ENCODE results near the gene GAGE10. TPM values are rescaled to one million over a fixed set of nuclear protein-coding genes. Genes with fewer than 3 reads are reported as not detected.

GAGE10 gene
- total RNA-seq, result not detected in 2 replicates

GRCh38 chrX:49303346-49303745 is at the start of gene GAGE10:
TSS of gene GAGE10 (plus strand) at chrX:49303646. CDS start at chrX:49304860, 1,214 bp downstream.

GRCh38 chrX:49264460-49264859 is 39.0 kb upstream of the GAGE10 start, which contains the start of gene FOXP3:
TSS of gene FOXP3 (minus strand) at chrX:49264710. CDS start at chrX:49258505, 6,205 bp downstream.

GRCh38 chrX:49269767-49270248 is 33.6 kb upstream of the GAGE10 start, which contains the start of gene PPP1R3F:
TSS of gene PPP1R3F (plus strand) at chrX:49269793. CDS start at chrX:49269870, 77 bp downstream.

GRCh38 chrX:49321737-49322136 is 18.3 kb downstream of the GAGE10 start, which contains the start of gene GAGE12J:
TSS of gene GAGE12J (plus strand) at chrX:49322037. CDS start at chrX:49323194, 1,157 bp downstream.

GRCh38 chrX:49331282-49331681 is 27.8 kb downstream of the GAGE10 start, which contains the start of gene GAGE13:
TSS of gene GAGE13 (plus strand) at chrX:49331582. CDS start at chrX:49332738, 1,156 bp downstream.

Other genes starting within 250 kb of the GAGE10 start
- 0.91 and 1.5 TPM in 2 replicates for gene CCDC120, start 244.6 kb upstream of the GAGE10 start, total RNA-seq
- 11.7 and 14.0 TPM in 2 replicates for gene PRAF2, start 229.6 kb upstream of the GAGE10 start, total RNA-seq
- 49.0 and 55.9 TPM in 2 replicates for gene WDR45, start 223.8 kb upstream of the GAGE10 start, total RNA-seq
- 14.3 and 15.7 TPM in 2 replicates for gene GPKOW, start 179.9 kb upstream of the GAGE10 start, total RNA-seq
- 2.8 and 3.1 TPM in 2 replicates for gene MAGIX, start 140.9 kb upstream of the GAGE10 start, total RNA-seq
- gene PLP2, start 131.7 kb upstream of the GAGE10 start, total RNA-seq, result 53.6 and 66.4 TPM in 2 replicates
- 6.1 and 7.6 TPM in 2 replicates for gene PRICKLE3, start 117.3 kb upstream of the GAGE10 start, total RNA-seq
- 0.22 and 0.39 TPM in 2 replicates for gene SYP, start 103.5 kb upstream of the GAGE10 start, total RNA-seq
- under 0.01 TPM in 1 of 2 replicates, not detected in the other for gene CACNA1F, start 70.3 kb upstream of the GAGE10 start, total RNA-seq
- 10.5 and 11.6 TPM in 2 replicates for gene CCDC22, start 68.2 kb upstream of the GAGE10 start, total RNA-seq
- gene FOXP3, start 38.9 kb upstream of the GAGE10 start, total RNA-seq, result 0.13 TPM in 1 of 2 replicates, not detected in the other
- 2.6 and 2.7 TPM in 2 replicates for gene PPP1R3F, start 33.9 kb upstream of the GAGE10 start, total RNA-seq
- not detected in 2 replicates for gene GAGE12J, start 18.4 kb downstream of the GAGE10 start, total RNA-seq
- not detected in 2 replicates for gene GAGE13, start 27.9 kb downstream of the GAGE10 start, total RNA-seq
- not detected in 2 replicates for gene GAGE12C, start 228.5 kb downstream of the GAGE10 start, total RNA-seq
- not detected in 2 replicates for gene GAGE12D, start 238.1 kb downstream of the GAGE10 start, total RNA-seq
- gene GAGE12E, start 247.6 kb downstream of the GAGE10 start, total RNA-seq, result not detected in 2 replicates